CD4-positive, CD25-positive, alpha-beta regulatory T cell (primary cell): ENCODE data around the gene ERVV-1. TPM values are rescaled to one million over a fixed set of nuclear protein-coding genes. Genes with fewer than 3 reads are reported as not detected.
A peak's percentile ranks its signal among the peaks of the same experiment; 100 is the strongest.

Experiments used
- ATAC-seq, 2 donors: fragments of 150-1000 bp; cut with Tn5 transposase; one replicate each; pipeline ENCODE4 v1.10.0; 2021; ENCODE audit warnings: low read depth in 2 of 2, moderate number of reproducible peaks in 2 of 2, moderate library complexity in 1 of 2
- DNase-seq, 3 donors: peaks; one replicate each; pipeline versions ENCODE4 v3.0.0 to v3.0.0-alpha.2; 2012 to 2022; ENCODE audit warnings: mixed read lengths in 1 of 3
- H3K27ac ChIP-seq: one replicate; pipeline ENCODE4 v1.7.0; 2013; ENCODE audit warnings: mild to moderate bottlenecking, low read length; ENCODE audit not compliant: insufficient read depth, poor library complexity, severe bottlenecking
- H3K27me3 ChIP-seq: one replicate; pipeline ENCODE4 v1.7.0; 2013; ENCODE audit warnings: low read length; ENCODE audit not compliant: control insufficient read depth, insufficient read depth
- H3K36me3 ChIP-seq: one replicate; pipeline ENCODE4 v1.7.0; 2013; ENCODE audit warnings: mild to moderate bottlenecking, low read length, moderate library complexity; ENCODE audit not compliant: control insufficient read depth, insufficient read depth
- H3K4me1 ChIP-seq: 2 replicates; pipeline ENCODE4 v1.7.0; 2013; ENCODE audit warnings: mild to moderate bottlenecking, low read length; ENCODE audit not compliant: insufficient read depth, control insufficient read depth, poor library complexity, severe bottlenecking
- H3K4me3 ChIP-seq: one replicate; pipeline ENCODE4 v1.7.0; 2013; ENCODE audit warnings: low read depth, mild to moderate bottlenecking, low read length, moderate library complexity
- H3K9me3 ChIP-seq, 2 experiments: 1 replicate in 1 of 2; 2 replicates in 1 of 2; pipeline ENCODE4 v1.7.0; 2013; ENCODE audit warnings: low read length in 2 of 2, mild to moderate bottlenecking in 1 of 2, moderate library complexity in 1 of 2; ENCODE audit not compliant: control insufficient read depth in 2 of 2
- H3K27ac Mint-ChIP-seq, 3 donors: one replicate each; pipeline ENCODE4 v1.8.0; 2020 to 2022; ENCODE audit warnings: mild to moderate bottlenecking in 3 of 3, mixed read lengths in 3 of 3, moderate library complexity in 2 of 3
- H3K27me3 Mint-ChIP-seq: one replicate; pipeline ENCODE4 v1.8.0; 2022; ENCODE audit warnings: mild to moderate bottlenecking, mixed read lengths
- H3K36me3 Mint-ChIP-seq: one replicate; pipeline ENCODE4 v1.8.0; 2020; ENCODE audit warnings: mixed read lengths
- H3K4me1 Mint-ChIP-seq, 4 donors: one replicate each; pipeline ENCODE4 v1.8.0; 2020 to 2022; ENCODE audit warnings: mixed read lengths in 4 of 4, mild to moderate bottlenecking in 1 of 4
- H3K4me3 Mint-ChIP-seq, 4 donors: one replicate each; pipeline ENCODE4 v1.8.0; 2020 to 2022; ENCODE audit warnings: mild to moderate bottlenecking in 4 of 4, mixed read lengths in 4 of 4, moderate library complexity in 3 of 4
- H3K9me3 Mint-ChIP-seq, 7 donors: one replicate each; pipeline ENCODE4 v1.8.0; 2020 to 2022; ENCODE audit warnings: mixed read lengths in 7 of 7, mild to moderate bottlenecking in 3 of 7, moderate library complexity in 2 of 7
- polyA plus RNA-seq, 4 donors: library from polyadenylated mRNA; unstranded; fragments of 300-500 nt; fragmentation: Illumina TruSeq; gene quantifications; one replicate each; pipeline ENCODE4 v1.2.3, GENCODE V29; 2021
- total RNA-seq: library from RNA; stranded (reverse); gene quantifications from one replicate; pipeline ENCODE4 v1.2.3, GENCODE V29; 2022

The ERVV-1 gene
- total and polyA plus RNA-seq, 5 donors from 2014 or later: not detected

GRCh38 chr19:52991484-52991883, 22.2 kb upstream of the ERVV-1 start:
- peaks cover 24% of the 10 kb centered on the region for H3K36me3 Mint-ChIP-seq
- H3K9me3 ChIP-seq: peaks cover 0 to 18% of the 10 kb centered on the region in 2 experiments
- peaks cover 8% of the 10 kb centered on the region for H3K36me3 ChIP-seq
- ATAC-seq: no peak
- peak overlapping the region in 1 of 3 donors; percentile 27 for H3K27ac Mint-ChIP-seq
- H3K4me3 ChIP-seq: no peak overlapping the region
- peaks cover 0 to 26% (median 7%) of the 10 kb centered on the region in 7 donors for H3K9me3 Mint-ChIP-seq
- peaks cover 14% of the 10 kb centered on the region for H3K4me1 ChIP-seq
- H3K4me1 Mint-ChIP-seq: peaks cover 0 to 21% (median 5%) of the 10 kb centered on the region in 4 donors
- H3K27me3 Mint-ChIP-seq: peaks cover 12% of the 10 kb centered on the region
- DNase-seq: no peak
- H3K4me3 Mint-ChIP-seq: peak overlapping the region in 3 of 4 donors; percentile 27 to 91 (median 87)
- no peak overlapping the region for H3K27ac ChIP-seq
- H3K27me3 ChIP-seq: no peaks in the 10 kb centered on the region

DNA sequence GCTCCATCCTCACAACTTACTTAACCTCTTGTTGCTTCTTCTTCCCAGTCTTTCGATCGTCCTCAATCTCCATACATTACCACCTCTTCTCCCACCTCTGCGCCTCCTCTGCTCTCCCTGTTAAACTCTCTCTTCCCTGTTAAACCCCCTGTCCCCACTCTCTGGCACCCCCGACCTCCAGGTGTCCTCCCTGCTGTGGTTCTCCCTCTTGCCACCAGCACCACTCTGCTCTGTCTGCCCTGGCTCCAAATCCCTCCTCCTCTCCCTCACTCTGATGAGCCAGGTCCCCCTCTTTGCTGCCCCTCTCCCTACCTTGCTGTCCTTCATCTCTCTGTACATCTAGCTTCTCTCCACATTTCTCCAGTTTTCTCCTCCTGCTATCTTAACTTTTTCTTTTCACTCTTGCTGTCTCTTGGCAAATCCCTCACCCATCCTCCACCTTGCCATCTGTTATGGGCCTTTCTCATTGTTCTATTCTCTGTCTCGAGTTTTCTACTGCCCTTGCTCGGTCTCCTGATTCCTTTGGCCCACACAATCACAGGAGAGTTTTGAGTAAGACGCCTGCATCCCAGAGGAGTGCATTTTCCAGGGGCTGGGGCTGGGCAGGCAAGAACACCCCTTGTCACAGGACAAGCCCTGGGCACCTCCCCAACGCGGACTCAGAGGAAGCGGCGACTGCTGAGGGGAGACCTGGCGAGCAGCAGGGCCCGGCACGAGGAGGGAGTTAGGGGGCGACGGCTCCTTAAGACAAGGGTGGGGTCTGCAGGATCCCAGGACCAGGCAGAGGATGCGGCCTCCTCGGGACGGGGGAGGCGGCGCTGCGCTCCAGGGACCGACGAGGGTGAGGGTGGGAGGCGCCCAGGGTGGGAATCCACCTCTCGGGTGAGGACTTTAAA, 21.4 kb upstream of the ERVV-1 start:
- H3K27me3 ChIP-seq: no peaks in the 10 kb centered on the region
- peaks cover 12% of the 10 kb centered on the region for H3K27me3 Mint-ChIP-seq
- peaks cover 0 to 10% of the 10 kb centered on the region in 2 experiments for H3K9me3 ChIP-seq
- peaks cover 14% of the 10 kb centered on the region for H3K4me1 ChIP-seq
- H3K27ac Mint-ChIP-seq: peak overlapping the region; percentile 2 to 81 (median 28)
- H3K27ac ChIP-seq: no peak overlapping the region
- H3K4me3 ChIP-seq: peak overlapping the region; percentile 62
- H3K4me1 Mint-ChIP-seq: peaks cover 0 to 21% (median 5%) of the 10 kb centered on the region in 4 donors
- ATAC-seq (no peak), DNase-seq (peak in 2 of 3 donors; percentile 1 to 4)
- peak overlapping the region; percentile 21 to 91 (median 86) for H3K4me3 Mint-ChIP-seq
- H3K9me3 Mint-ChIP-seq: peaks cover 0 to 18% (median 4%) of the 10 kb centered on the region in 7 donors
- peaks cover under 1% of the 10 kb centered on the region for H3K36me3 ChIP-seq
- H3K36me3 Mint-ChIP-seq: peaks cover 15% of the 10 kb centered on the region

- H3K36me3 Mint-ChIP-seq: peaks cover 6% of the 10 kb centered on the region
- no peak overlapping the region for H3K27ac ChIP-seq
These were observed 20.2 kb upstream of the ERVV-1 start for GRCh38 chr19:52993342-52994178.

DNA sequence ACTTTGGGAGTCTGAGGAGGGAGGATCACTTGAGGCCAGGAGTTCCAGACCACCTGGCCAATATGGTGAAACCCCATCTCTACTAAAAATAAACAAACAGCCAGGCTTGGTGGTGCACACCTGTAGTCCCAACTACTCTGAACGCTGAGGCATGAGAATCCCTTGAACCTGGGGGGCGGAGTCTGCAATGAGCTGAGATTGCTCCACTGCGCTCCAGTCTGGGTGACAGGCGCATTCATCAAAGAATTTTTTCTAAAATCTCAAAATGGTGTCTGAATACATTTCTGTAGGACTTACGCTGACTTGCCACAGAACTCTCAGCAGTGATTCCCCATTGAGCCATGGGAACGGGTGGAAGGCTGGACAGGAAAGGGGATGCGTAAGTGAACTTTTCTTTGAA, 18.0 kb upstream of the ERVV-1 start:
- no peak overlapping the region for H3K4me3 Mint-ChIP-seq
- peaks cover 14% of the 10 kb centered on the region for H3K4me1 ChIP-seq
- H3K9me3 ChIP-seq: peaks cover 0 to 2% of the 10 kb centered on the region in 2 experiments
- no peak overlapping the region for H3K27ac ChIP-seq
- no peak for ATAC-seq
- no peak overlapping the region for H3K27ac Mint-ChIP-seq
- H3K4me3 ChIP-seq: no peak overlapping the region
- H3K36me3 ChIP-seq: no peaks in the 10 kb centered on the region
- no peaks in the 10 kb centered on the region for H3K36me3 Mint-ChIP-seq
- H3K27me3 ChIP-seq: no peaks in the 10 kb centered on the region
- H3K27me3 Mint-ChIP-seq: peaks cover 12% of the 10 kb centered on the region
- H3K9me3 Mint-ChIP-seq: peaks cover 0 to 8% (median 2%) of the 10 kb centered on the region in 7 donors
- peaks cover 0 to 21% (median 5%) of the 10 kb centered on the region in 4 donors for H3K4me1 Mint-ChIP-seq
- no peak for DNase-seq

More at GRCh38 chr19:52993342-52994178, 20.2 kb upstream of the ERVV-1 start:
- peaks cover 14% of the 10 kb centered on the region for H3K4me1 ChIP-seq
- peak; percentile 93 to 95 for ATAC-seq
- Mint-ChIP-seq H3K4me1 (peaks cover 0 to 21% (median 5%) of the 10 kb centered on the region in 4 donors), H3K9me3 (peaks cover 0 to 16% (median 2%) of the 10 kb centered on the region in 7 donors), H3K4me3 (peak overlapping the region; percentile 87 to 93 (median 90)), H3K27ac (peak overlapping the region in 2 of 3 donors; percentile 38 to 81), H3K27me3 (peaks cover 12% of the 10 kb centered on the region)
- H3K27me3 ChIP-seq: no peaks in the 10 kb centered on the region
- H3K9me3 ChIP-seq: peaks cover 2 to 9% of the 10 kb centered on the region in 2 experiments
- H3K4me3 ChIP-seq: peak overlapping the region; percentile 83
- DNase-seq: peak; percentile 74 to 83 (median 76)
- H3K36me3 ChIP-seq: no peaks in the 10 kb centered on the region

DNA sequence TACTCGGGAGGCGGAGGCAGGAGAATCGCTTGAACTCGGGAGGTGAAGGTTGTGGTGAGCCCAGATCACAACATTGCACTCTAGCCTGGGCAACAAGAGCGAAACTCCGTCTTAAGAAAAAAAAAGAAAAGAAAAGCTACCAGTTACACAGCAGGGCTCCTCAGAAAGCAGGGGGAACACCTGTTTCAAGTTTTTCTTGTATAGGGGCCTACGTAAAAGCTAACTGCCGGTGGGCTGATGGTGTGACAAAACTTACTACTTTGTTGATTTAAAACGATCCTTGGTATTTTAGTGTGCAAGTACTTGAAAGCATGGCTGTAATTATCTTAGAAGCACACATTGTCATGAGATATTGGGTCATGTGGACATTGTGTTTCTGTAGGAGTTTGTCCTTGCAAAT, 15.7 kb upstream of the ERVV-1 start:
- Mint-ChIP-seq H3K36me3 (no peaks in the 10 kb centered on the region), H3K9me3 (peaks cover 0 to 7% (median 2%) of the 10 kb centered on the region in 7 donors)
- peaks cover 0 to 2% of the 10 kb centered on the region in 2 experiments for H3K9me3 ChIP-seq

DNA sequence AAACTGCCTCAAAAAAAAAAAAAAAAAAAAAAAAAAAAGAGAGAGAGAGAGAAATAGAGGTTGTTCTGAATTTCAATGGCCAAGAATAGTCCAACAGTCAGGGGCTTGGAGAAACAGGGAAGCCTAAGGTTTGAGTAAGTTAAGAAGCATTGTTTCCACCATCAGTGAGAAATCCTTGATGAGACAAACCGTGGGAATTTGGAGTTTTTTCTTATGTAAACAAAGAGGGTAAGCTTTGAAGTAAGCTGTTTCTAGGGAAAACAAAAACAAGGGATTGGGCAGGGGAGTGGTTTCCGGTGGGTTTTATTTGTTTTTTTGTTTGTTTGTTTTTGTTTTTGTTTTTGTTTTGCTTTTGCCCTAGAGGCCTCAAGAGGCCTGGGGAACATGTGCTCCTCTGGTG, 11.2 kb upstream of the ERVV-1 start:
- Histone ChIP-seq H3K27ac (no peak overlapping the region), H3K27me3 (no peaks in the 10 kb centered on the region), H3K4me3 (no peak overlapping the region), H3K36me3 (no peaks in the 10 kb centered on the region), H3K4me1 (no peaks in the 10 kb centered on the region), H3K9me3 (peaks cover 0 to 2% of the 10 kb centered on the region in 2 experiments)
- H3K4me3 Mint-ChIP-seq: no peak overlapping the region
- DNase-seq (no peak), ATAC-seq (no peak)
- H3K36me3 Mint-ChIP-seq: no peaks in the 10 kb centered on the region
- peaks cover 0 to 9% (median 5%) of the 10 kb centered on the region in 7 donors for H3K9me3 Mint-ChIP-seq
- H3K4me1 Mint-ChIP-seq: peaks cover 0 to 4% (median 0%) of the 10 kb centered on the region in 4 donors
- no peaks in the 10 kb centered on the region for H3K27me3 Mint-ChIP-seq
- H3K27ac Mint-ChIP-seq: no peak overlapping the region

More for the DNA sequence above, 15.7 kb upstream of the ERVV-1 start:
- DNase-seq: no peak
- no peak for ATAC-seq
- Mint-ChIP-seq H3K27me3 (peaks cover 4% of the 10 kb centered on the region), H3K4me3 (no peak overlapping the region), H3K27ac (no peak overlapping the region), H3K4me1 (peaks cover 0 to 5% (median 2%) of the 10 kb centered on the region in 4 donors)
- no peaks in the 10 kb centered on the region for H3K27me3 ChIP-seq
- H3K4me1 ChIP-seq: peaks cover 7% of the 10 kb centered on the region
- no peaks in the 10 kb centered on the region for H3K36me3 ChIP-seq
- H3K27ac ChIP-seq: no peak overlapping the region
- H3K4me3 ChIP-seq: no peak overlapping the region

DNA sequence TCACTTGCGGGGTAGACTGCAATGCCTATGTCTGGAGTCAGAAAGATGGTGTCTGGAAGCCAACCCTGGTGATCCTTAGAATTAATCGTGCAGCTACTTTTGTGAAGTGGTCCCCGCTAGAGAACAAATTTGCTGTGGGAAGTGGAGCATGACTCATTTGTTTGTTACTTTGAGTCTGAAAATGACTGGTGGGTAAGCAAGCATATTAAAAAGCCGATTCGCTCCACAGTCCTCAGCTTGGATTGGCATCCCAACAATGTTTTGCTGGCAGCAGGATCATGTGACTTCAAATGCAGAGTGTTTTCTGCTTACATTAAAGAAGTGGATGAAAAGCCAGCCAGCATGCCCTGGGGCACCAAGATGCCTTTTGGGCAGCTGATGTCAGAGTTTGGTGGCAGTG, 9.5 kb upstream of the ERVV-1 start:
- Mint-ChIP-seq H3K27ac (no peak overlapping the region), H3K9me3 (peaks cover 0 to 11% (median 4%) of the 10 kb centered on the region in 7 donors)

More for the DNA sequence above, 9.5 kb upstream of the ERVV-1 start:
- Histone ChIP-seq H3K4me1 (no peaks in the 10 kb centered on the region), H3K27ac (no peak overlapping the region), H3K4me3 (no peak overlapping the region), H3K9me3 (no peaks in the 10 kb centered on the region), H3K36me3 (no peaks in the 10 kb centered on the region), H3K27me3 (no peaks in the 10 kb centered on the region)
- DNase-seq (no peak), ATAC-seq (no peak)
- Mint-ChIP-seq H3K27me3 (no peaks in the 10 kb centered on the region), H3K4me1 (peaks cover 0 to 5% (median 0%) of the 10 kb centered on the region in 4 donors), H3K4me3 (no peak overlapping the region), H3K36me3 (no peaks in the 10 kb centered on the region)
